GM12878 (cell line): ENCODE measurements around the gene MAPKAP1.

Experiments
- EZH2 ChIP-seq: IDR thresholded peaks from 2 replicates; pipeline ENCODE4 v1.6.1; 2012; ENCODE audit warnings: low read depth, mild to moderate bottlenecking, control low read depth, inconsistent platforms, low read length, borderline replicate concordance; ENCODE audit not compliant: control insufficient read depth
- NR2C2 ChIP-seq: IDR thresholded peaks from 2 replicates; pipeline ENCODE4 v1.6.1; 2011; ENCODE audit warnings: borderline replicate concordance, low read depth; ENCODE audit not compliant: control insufficient read depth, insufficient read length
- POLR2AphosphoS5 ChIP-seq: IDR thresholded peaks from 2 replicates; pipeline ENCODE4 v1.6.1; 2011; ENCODE audit warnings: mild to moderate bottlenecking, low read length, inconsistent platforms
- SMC3 ChIP-seq: IDR thresholded peaks from 2 replicates; pipeline ENCODE4 v1.6.1; 2011; ENCODE audit warnings: low read length, improper control_type of control experiment, borderline replicate concordance
- STAT1 ChIP-seq: fragments of 450-650 bp; conservative IDR thresholded peaks from 2 replicates; pipeline ENCODE4 v1.6.1; 2014; ENCODE audit warnings: antibody characterized with exemption, mild to moderate bottlenecking
- TF ChIP-seq, protein P1 (sequence below): IDR thresholded peaks from 2 replicates; pipeline ENCODE4 v1.6.1; 2011; ENCODE audit warnings: low read depth, low read length, improper control_type of control experiment, borderline replicate concordance
- TF ChIP-seq, protein P2 (sequence below), 3 experiments: IDR thresholded peaks in 2 of 3; conservative IDR thresholded peaks in 1 of 3; 2 replicates each; pipeline ENCODE4 v1.5.1; 2011; ENCODE audit warnings: low read depth in 3 of 3, low read length in 3 of 3, mild to moderate bottlenecking in 3 of 3, control low read depth in 2 of 3, moderate library complexity in 2 of 3, inconsistent platforms in 1 of 3, mixed read lengths in 1 of 3; ENCODE audit not compliant: control insufficient read depth in 2 of 3, insufficient read depth in 1 of 3; ENCODE audit errors: extremely low read depth in 1 of 3

DNA sequence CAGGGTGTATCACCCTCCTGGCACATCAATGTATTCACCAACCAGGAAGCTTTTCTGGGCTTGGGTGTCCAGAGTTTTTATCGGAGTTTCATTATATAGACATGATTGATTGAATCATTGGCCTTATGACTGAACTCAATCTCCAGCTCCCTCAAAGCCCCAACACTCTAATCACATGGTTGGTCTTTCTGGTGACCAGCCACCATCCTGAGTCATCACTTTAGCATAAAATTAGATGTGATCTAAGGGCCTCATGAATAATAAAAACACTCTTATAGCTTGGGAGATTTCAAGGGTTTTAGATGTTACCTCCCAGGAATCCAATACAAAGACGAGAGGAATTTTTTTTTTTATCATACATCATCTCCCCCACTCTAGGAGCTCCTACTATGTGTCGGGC, 32.4 kb upstream of the MAPKAP1 start:
- TF ChIP-seq NR2C2 (no peak), STAT1 (no peak), POLR2AphosphoS5 (no peak), EZH2 (no peak), SMC3 (no peak)
- TF ChIP-seq, protein P1, sequence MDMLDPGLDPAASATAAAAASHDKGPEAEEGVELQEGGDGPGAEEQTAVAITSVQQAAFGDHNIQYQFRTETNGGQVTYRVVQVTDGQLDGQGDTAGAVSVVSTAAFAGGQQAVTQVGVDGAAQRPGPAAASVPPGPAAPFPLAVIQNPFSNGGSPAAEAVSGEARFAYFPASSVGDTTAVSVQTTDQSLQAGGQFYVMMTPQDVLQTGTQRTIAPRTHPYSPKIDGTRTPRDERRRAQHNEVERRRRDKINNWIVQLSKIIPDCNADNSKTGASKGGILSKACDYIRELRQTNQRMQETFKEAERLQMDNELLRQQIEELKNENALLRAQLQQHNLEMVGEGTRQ = no peak
- TF ChIP-seq, protein P2, sequence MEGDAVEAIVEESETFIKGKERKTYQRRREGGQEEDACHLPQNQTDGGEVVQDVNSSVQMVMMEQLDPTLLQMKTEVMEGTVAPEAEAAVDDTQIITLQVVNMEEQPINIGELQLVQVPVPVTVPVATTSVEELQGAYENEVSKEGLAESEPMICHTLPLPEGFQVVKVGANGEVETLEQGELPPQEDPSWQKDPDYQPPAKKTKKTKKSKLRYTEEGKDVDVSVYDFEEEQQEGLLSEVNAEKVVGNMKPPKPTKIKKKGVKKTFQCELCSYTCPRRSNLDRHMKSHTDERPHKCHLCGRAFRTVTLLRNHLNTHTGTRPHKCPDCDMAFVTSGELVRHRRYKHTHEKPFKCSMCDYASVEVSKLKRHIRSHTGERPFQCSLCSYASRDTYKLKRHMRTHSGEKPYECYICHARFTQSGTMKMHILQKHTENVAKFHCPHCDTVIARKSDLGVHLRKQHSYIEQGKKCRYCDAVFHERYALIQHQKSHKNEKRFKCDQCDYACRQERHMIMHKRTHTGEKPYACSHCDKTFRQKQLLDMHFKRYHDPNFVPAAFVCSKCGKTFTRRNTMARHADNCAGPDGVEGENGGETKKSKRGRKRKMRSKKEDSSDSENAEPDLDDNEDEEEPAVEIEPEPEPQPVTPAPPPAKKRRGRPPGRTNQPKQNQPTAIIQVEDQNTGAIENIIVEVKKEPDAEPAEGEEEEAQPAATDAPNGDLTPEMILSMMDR (IDR thresholded peaks at IDR 0.05 in 2 of 3, conservative IDR thresholded peaks at IDR 0.05 in 1 of 3; ENCODE audit: control insufficient read depth in 2 of 3, extremely low read depth in 1 of 3, insufficient read depth in 1 of 3, low read depth in 3 of 3, low read length in 3 of 3) = no peak
